OCI-LY1 (cell line): ENCODE measurements around the gene CACNA2D3.
"Not testable (repeated sequence)": the region's sequence is repeated elsewhere in the genome, so short reads cannot be mapped to it uniquely, and the experiment has no call there.

Source experiments
- CTCF ChIP-seq: fragments of 200-600 bp; sonication (generic), shearing (Covaris generic); IDR thresholded peaks from 2 replicates; pipeline ENCODE4 v1.5.1; 2017; ENCODE audit warnings: mild to moderate bottlenecking, antibody characterized with exemption, low read length, moderate library complexity, mixed read lengths
- EZH2 ChIP-seq: fragments of 200-600 bp; sonication (generic), shearing (Covaris generic); IDR thresholded peaks from 2 replicates; pipeline ENCODE4 v1.8.0; 2017; ENCODE audit warnings: borderline replicate concordance, mixed run types, mild to moderate bottlenecking, antibody characterized with exemption, low read length, moderate library complexity, mixed read lengths

DNA sequence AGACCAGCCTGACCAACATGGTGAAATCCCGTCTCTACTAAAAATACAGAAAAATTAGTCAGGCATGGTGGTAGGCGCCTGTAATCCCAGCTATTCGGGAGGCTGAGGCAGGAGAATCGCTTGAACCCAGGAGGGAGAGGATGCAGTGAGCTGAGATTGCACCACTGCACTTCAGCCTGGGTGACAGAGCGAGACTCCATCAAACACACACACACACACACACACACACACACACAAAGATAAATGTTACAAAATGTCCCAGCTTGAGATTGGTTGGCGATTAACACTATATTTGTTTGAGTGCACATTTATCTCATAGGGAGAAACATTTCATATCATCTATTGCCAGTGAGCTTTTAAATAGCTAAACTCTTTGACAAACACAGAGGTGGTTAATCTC is 508.6 kb downstream of the CACNA2D3 start:
- not testable (repeated sequence) for TF ChIP-seq CTCF, EZH2
